SK-N-SH (cell line): ENCODE results near the gene CARD19. TPM values are rescaled to one million over a fixed set of nuclear protein-coding genes. Genes with fewer than 3 reads are reported as not detected.

ENCODE experiments used
- CTCF ChIA-PET: fragments of 300-600, 350-600 bp; formaldehyde crosslinking; extraction: SDS; loops from one replicate; lab custom pipeline; 2021; lab: Yijun Ruan, JAX
- POLR2A ChIA-PET: fragments of 350-600 bp; sonication (Branson Sonifier 250); formaldehyde crosslinking; extraction: SDS; loops from one replicate; lab custom pipeline; 2020; ENCODE audit warnings: antibody characterized with exemption, inconsistent platforms; lab: Yijun Ruan, JAX
- DNase-seq: peaks from one replicate; pipeline ENCODE4 v3.0.0; 2012
- H2AFZ ChIP-seq: fragments of 200-600 bp; sonication (generic); 2 replicates; pipeline ENCODE4 v1.8.1; 2016; ENCODE audit warnings: antibody characterized with exemption, mild to moderate bottlenecking, low read depth
- H3F3A ChIP-seq: fragments of 200-600 bp; sonication (generic); replicated peaks from 2 replicates; pipeline ENCODE3; 2016; ENCODE audit warnings: antibody characterized with exemption, mild to moderate bottlenecking; ENCODE audit not compliant: insufficient read depth
- H3K27ac ChIP-seq, 2 experiments: fragments of 200-500 bp in 1 of 2; fragments of 200-600 bp in 1 of 2; sonication (Bioruptor generic) in 1 of 2; sonication (generic), shearing (Covaris generic) in 1 of 2; 2 replicates each; pipeline versions ENCODE4 v1.5.1 to v1.6.1; 2014 to 2016; ENCODE audit warnings: low read depth in 2 of 2, inconsistent platforms in 1 of 2, low read length in 1 of 2, mild to moderate bottlenecking in 1 of 2, mixed read lengths in 1 of 2
- H3K27me3 ChIP-seq: fragments of 200-600 bp; sonication (generic), shearing (Covaris generic); 2 replicates; pipeline ENCODE4 v1.6.1; 2016; ENCODE audit warnings: mixed run types; ENCODE audit not compliant: insufficient read depth
- H3K36me3 ChIP-seq, 2 experiments: fragments of 200-500 bp in 1 of 2; fragments of 200-600 bp in 1 of 2; sonication (Bioruptor generic) in 1 of 2; sonication (generic) in 1 of 2; replicated peaks in 1 of 2; 2 replicates each; pipeline versions ENCODE3 to v1.5.1; 2014 to 2016; ENCODE audit warnings: low read length in 1 of 2, mild to moderate bottlenecking in 1 of 2; ENCODE audit not compliant: insufficient read depth in 2 of 2, control insufficient read depth in 1 of 2
- H3K4me1 ChIP-seq, 2 experiments: fragments of 200-500 bp in 1 of 2; fragments of 200-600 bp in 1 of 2; sonication (Bioruptor generic) in 1 of 2; sonication (generic), shearing (Covaris generic) in 1 of 2; 2 replicates each; pipeline versions ENCODE4 v1.5.1 to v1.6.1; 2014 to 2016; ENCODE audit warnings: low read depth in 1 of 2, low read length in 1 of 2, mixed run types in 1 of 2; ENCODE audit not compliant: insufficient read depth in 2 of 2, control insufficient read depth in 1 of 2
- H3K4me2 ChIP-seq: fragments of 200-600 bp; sonication (generic), shearing (Covaris generic); 2 replicates; pipeline ENCODE4 v1.6.1; 2017; ENCODE audit warnings: mixed run types
- H3K4me3 ChIP-seq, 2 experiments: fragments of 200-500 bp in 1 of 2; fragments of 200-600 bp in 1 of 2; sonication (Bioruptor generic) in 1 of 2; sonication (generic), shearing (Covaris generic) in 1 of 2; 2 replicates each; pipeline versions ENCODE4 v1.5.1 to v1.8.1; 2014 to 2016; ENCODE audit warnings: low read depth in 2 of 2, inconsistent platforms in 1 of 2, low read length in 1 of 2, mild to moderate bottlenecking in 1 of 2, mixed read lengths in 1 of 2, moderate library complexity in 1 of 2
- H3K79me2 ChIP-seq: fragments of 200-600 bp; sonication (generic); 2 replicates; pipeline ENCODE4 v1.8.1; 2017; ENCODE audit warnings: mild to moderate bottlenecking; ENCODE audit not compliant: insufficient read depth
- H3K9ac ChIP-seq: fragments of 200-600 bp; sonication (generic); 2 replicates; pipeline ENCODE4 v1.6.1; 2017; ENCODE audit warnings: mixed run types
- H3K9me2 ChIP-seq: fragments of 200-600 bp; sonication (generic); 2 replicates; pipeline ENCODE4 v1.6.1; 2017; ENCODE audit warnings: mixed run types
- H3K9me3 ChIP-seq: fragments of 200-600 bp; sonication (generic); 2 replicates; pipeline ENCODE4 v1.6.1; 2017; ENCODE audit warnings: mixed run types, mild to moderate bottlenecking, moderate library complexity
- H4K20me1 ChIP-seq: fragments of 200-600 bp; sonication (generic); 2 replicates; pipeline ENCODE4 v1.6.1; 2017; ENCODE audit warnings: mild to moderate bottlenecking, mixed run types; ENCODE audit not compliant: insufficient read depth
- ELF1 ChIP-seq: IDR thresholded peaks from 2 replicates; pipeline ENCODE4 v1.4.0; 2012
- EZH2phosphoT487 ChIP-seq: fragments of 200-600 bp; sonication (generic); IDR thresholded peaks from 2 replicates; pipeline ENCODE4 v1.6.1; 2017; ENCODE audit warnings: low read depth, mixed run types, mild to moderate bottlenecking, antibody characterized with exemption, moderate library complexity, borderline replicate concordance
- FOXM1 ChIP-seq: IDR thresholded peaks from 2 replicates; pipeline ENCODE4 v1.4.0; 2012; ENCODE audit warnings: low read depth, mild to moderate bottlenecking
- GATA2 ChIP-seq: sonication (generic); formaldehyde crosslinking; IDR thresholded peaks from 2 replicates; pipeline ENCODE4 v1.5.0; 2020; ENCODE audit warnings: mild to moderate bottlenecking, missing genetic modification reagents
- JUND ChIP-seq: IDR thresholded peaks from 2 replicates; pipeline ENCODE4 v1.4.0; 2012
- NRF1 ChIP-seq: IDR thresholded peaks from 2 replicates; pipeline ENCODE4 v1.6.1; 2012; ENCODE audit warnings: low read depth, mild to moderate bottlenecking, low read length
- POLR2AphosphoS5 ChIP-seq: IDR thresholded peaks from 2 replicates; pipeline ENCODE4 v1.6.1; 2012; ENCODE audit warnings: low read depth, low read length
- RAD21 ChIP-seq: IDR thresholded peaks from 2 replicates; pipeline ENCODE4 v1.6.1; 2012; ENCODE audit warnings: mild to moderate bottlenecking, low read length
- RFX5 ChIP-seq: IDR thresholded peaks from 2 replicates; pipeline ENCODE4 v1.6.1; 2012; ENCODE audit warnings: mild to moderate bottlenecking, improper control_type of control experiment, low read length
- RXRA ChIP-seq: IDR thresholded peaks from 2 replicates; pipeline ENCODE4 v1.4.0; 2012; ENCODE audit warnings: low read depth, mild to moderate bottlenecking, borderline replicate concordance
- SMC3 ChIP-seq: IDR thresholded peaks from 2 replicates; pipeline ENCODE4 v1.6.1; 2012; ENCODE audit warnings: low read depth, low read length, improper control_type of control experiment
- TCF12 ChIP-seq: IDR thresholded peaks from 2 replicates; pipeline ENCODE4 v1.4.0; 2012
- TEAD4 ChIP-seq: IDR thresholded peaks from 2 replicates; pipeline ENCODE4 v1.4.0; 2012; ENCODE audit warnings: mild to moderate bottlenecking, borderline replicate concordance; ENCODE audit not compliant: insufficient read depth
- YY1 ChIP-seq: IDR thresholded peaks from 2 replicates; pipeline ENCODE4 v1.4.0; 2012; ENCODE audit warnings: low read depth, mild to moderate bottlenecking
- WGBS: methylation state at CpG from one replicate; pipeline ENCODE4 v1.1.6; 2017; ENCODE audit warnings: low lambda C conversion rate; 5-methylcytosine and 5-hydroxymethylcytosine counted together
- polyA plus RNA-seq, 3 experiments: library from polyadenylated mRNA; depleted of rRNA; stranded (reverse); fragments of >200 nt; gene quantifications; 2 replicates each; pipeline ENCODE4 v1.2.3, GENCODE V29; 2012
- TF ChIP-seq, protein P1 (sequence below): IDR thresholded peaks from 2 replicates; pipeline ENCODE4; 2012
- TF ChIP-seq, protein P2 (sequence below): fragments of 150-350 bp; IDR thresholded peaks from 2 replicates; pipeline ENCODE4 v1.6.1; 2017; ENCODE audit warnings: antibody characterized with exemption, low read length, low read depth, borderline replicate concordance
- TF ChIP-seq, protein P3 (sequence below): fragments of 200-600 bp; sonication (generic); IDR thresholded peaks from 2 replicates; pipeline ENCODE4 v1.6.1; 2017; ENCODE audit warnings: antibody characterized with exemption, mild to moderate bottlenecking, moderate library complexity
- TF ChIP-seq, protein P4 (sequence below): IDR thresholded peaks from 2 replicates; pipeline ENCODE4 v1.4.0; 2012; ENCODE audit warnings: low read depth, borderline replicate concordance
- TF ChIP-seq, protein P5 (sequence below): IDR thresholded peaks from 2 replicates; pipeline ENCODE4 v1.4.0; 2012; ENCODE audit warnings: low read depth

The CARD19 gene
- polyA plus RNA-seq, 1 of the 3 experiments (the other 2 are of a cell fraction), result 165 TPM

DNA sequence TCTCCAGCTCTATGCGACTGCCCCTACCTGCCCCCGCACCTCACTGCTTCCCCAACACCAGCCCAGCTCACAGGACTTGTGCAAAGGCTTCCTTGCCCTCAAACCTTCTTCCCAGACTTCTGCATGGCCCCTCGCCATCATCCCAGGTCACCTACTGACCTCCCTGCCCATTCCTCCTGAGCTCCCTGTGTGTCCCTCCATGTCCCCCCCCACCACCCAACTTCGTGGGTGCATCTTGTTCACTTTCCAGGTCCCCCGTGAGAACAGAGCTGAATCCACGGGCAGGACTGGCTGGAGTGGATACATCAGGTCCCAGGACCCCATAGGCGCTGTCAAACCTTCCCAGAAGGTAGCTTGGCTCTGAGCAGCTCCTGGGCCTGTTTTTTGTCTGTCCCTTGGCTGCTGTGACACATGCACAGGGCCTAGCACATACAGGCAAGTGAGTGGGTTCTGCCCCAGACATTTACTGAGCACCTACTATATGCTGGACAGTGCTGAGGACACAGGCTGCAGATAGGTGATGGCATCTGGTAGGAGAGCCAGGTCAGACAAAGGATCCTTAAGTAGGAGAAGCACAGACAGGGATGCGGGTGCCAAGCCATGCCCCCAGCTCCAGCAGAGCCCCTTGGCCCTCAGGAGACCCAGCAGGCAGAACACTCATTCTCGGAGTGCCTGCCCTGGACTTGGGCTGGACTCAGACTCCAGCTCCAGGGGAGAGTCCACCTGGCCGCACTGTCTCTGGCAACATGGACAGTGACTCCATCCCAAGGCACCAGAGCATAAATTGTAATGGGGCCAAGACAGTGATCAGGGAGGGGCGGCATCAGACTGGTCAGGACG, 23.1 kb downstream of the CARD19 start:
- Histone ChIP-seq H2AFZ (no peak overlapping the region), H3F3A (no peaks in the 10 kb centered on the region), H3K27me3 (no peaks in the 10 kb centered on the region), H3K4me1 (peaks cover 0 to 15% of the 10 kb centered on the region in 2 experiments; a peak in 2 of 4 replicates), H3K4me2 (peak overlapping the region; percentile 26; the same call in 1 of the 2 replicates), H3K79me2 (no peaks in the 10 kb centered on the region), H3K9ac (no peak overlapping the region), H3K4me3 (no peak overlapping the region), H3K9me2 (no peaks in the 10 kb centered on the region), H3K27ac (peak overlapping the region; percentile 41 to 79), H3K36me3 (peaks cover 0 to 2% of the 10 kb centered on the region in 2 experiments), H4K20me1 (no peaks in the 10 kb centered on the region), H3K9me3 (no peaks in the 10 kb centered on the region)
- no peak for DNase-seq
- ChIA-PET POLR2A (no interaction called here), CTCF (interaction anchor here (1.0 to 4.2 kb wide), 9 partner anchors 10 to 895 kb away, joined by 3 to 53 read pairs (median 4); partner anchors contain the start of gene NINJ1)
- 87% methylated on average over 9 of the region's 12 CpGs for WGBS
- TF ChIP-seq, protein P1, sequence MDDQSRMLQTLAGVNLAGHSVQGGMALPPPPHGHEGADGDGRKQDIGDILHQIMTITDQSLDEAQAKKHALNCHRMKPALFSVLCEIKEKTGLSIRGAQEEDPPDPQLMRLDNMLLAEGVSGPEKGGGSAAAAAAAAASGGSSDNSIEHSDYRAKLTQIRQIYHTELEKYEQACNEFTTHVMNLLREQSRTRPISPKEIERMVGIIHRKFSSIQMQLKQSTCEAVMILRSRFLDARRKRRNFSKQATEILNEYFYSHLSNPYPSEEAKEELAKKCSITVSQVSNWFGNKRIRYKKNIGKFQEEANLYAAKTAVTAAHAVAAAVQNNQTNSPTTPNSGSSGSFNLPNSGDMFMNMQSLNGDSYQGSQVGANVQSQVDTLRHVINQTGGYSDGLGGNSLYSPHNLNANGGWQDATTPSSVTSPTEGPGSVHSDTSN, result no peak
- TF ChIP-seq EZH2phosphoT487, result no peak
- TF ChIP-seq, protein P2, sequence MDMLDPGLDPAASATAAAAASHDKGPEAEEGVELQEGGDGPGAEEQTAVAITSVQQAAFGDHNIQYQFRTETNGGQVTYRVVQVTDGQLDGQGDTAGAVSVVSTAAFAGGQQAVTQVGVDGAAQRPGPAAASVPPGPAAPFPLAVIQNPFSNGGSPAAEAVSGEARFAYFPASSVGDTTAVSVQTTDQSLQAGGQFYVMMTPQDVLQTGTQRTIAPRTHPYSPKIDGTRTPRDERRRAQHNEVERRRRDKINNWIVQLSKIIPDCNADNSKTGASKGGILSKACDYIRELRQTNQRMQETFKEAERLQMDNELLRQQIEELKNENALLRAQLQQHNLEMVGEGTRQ, result no peak
- TF ChIP-seq, protein P3, sequence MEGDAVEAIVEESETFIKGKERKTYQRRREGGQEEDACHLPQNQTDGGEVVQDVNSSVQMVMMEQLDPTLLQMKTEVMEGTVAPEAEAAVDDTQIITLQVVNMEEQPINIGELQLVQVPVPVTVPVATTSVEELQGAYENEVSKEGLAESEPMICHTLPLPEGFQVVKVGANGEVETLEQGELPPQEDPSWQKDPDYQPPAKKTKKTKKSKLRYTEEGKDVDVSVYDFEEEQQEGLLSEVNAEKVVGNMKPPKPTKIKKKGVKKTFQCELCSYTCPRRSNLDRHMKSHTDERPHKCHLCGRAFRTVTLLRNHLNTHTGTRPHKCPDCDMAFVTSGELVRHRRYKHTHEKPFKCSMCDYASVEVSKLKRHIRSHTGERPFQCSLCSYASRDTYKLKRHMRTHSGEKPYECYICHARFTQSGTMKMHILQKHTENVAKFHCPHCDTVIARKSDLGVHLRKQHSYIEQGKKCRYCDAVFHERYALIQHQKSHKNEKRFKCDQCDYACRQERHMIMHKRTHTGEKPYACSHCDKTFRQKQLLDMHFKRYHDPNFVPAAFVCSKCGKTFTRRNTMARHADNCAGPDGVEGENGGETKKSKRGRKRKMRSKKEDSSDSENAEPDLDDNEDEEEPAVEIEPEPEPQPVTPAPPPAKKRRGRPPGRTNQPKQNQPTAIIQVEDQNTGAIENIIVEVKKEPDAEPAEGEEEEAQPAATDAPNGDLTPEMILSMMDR, result no peak
- no peak for TF ChIP-seq FOXM1
- TF ChIP-seq JUND, result no peak
- TF ChIP-seq RXRA, result no peak
- TF ChIP-seq, protein P4, sequence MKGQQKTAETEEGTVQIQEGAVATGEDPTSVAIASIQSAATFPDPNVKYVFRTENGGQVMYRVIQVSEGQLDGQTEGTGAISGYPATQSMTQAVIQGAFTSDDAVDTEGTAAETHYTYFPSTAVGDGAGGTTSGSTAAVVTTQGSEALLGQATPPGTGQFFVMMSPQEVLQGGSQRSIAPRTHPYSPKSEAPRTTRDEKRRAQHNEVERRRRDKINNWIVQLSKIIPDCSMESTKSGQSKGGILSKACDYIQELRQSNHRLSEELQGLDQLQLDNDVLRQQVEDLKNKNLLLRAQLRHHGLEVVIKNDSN, result no peak
- TF ChIP-seq ELF1, result no peak
- no peak for TF ChIP-seq GATA2 (CRISPR knock-in tag)
- no peak for TF ChIP-seq POLR2AphosphoS5
- TF ChIP-seq TEAD4, result no peak
- TF ChIP-seq, protein P5, sequence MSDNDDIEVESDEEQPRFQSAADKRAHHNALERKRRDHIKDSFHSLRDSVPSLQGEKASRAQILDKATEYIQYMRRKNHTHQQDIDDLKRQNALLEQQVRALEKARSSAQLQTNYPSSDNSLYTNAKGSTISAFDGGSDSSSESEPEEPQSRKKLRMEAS, result no peak
- TF ChIP-seq RFX5, result no peak
- TF ChIP-seq RAD21, result no peak
- TF ChIP-seq SMC3, result no peak
- no peak for TF ChIP-seq YY1
- no peak for TF ChIP-seq NRF1
- TF ChIP-seq TCF12, result no peak
